ENCODE data around the gene LIX1. TPM values are rescaled to one million over a fixed set of nuclear protein-coding genes. Genes with fewer than 3 reads are reported as not detected.

Gene LIX1
- total RNA-seq, 1 donor from 2014 or later: not detected

DNA sequence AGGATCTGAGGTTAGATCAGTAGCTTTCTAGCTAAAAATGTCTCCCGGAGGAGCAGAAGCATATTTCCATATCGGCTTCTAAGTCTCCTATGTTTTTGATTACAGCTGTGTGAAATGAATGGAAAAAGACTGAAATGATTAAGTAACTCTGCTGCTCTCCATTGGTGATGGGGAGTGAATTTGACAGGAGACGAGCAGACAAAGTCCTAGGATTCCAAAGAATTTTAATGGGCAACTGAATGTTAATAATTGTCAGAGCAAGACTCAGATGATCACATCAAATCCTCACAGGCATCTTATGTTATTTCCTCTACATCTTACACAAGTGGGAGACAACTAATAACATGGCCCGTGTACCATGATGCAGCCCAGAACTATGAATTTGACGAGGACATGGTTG lies 66.8 kb downstream of the LIX1 start:
- H3K4me3 ChIP-seq: no peak overlapping the region
- DNase-seq: no peak
- intact Hi-C loops (cut with micrococcal nuclease): no loop called here

DNA sequence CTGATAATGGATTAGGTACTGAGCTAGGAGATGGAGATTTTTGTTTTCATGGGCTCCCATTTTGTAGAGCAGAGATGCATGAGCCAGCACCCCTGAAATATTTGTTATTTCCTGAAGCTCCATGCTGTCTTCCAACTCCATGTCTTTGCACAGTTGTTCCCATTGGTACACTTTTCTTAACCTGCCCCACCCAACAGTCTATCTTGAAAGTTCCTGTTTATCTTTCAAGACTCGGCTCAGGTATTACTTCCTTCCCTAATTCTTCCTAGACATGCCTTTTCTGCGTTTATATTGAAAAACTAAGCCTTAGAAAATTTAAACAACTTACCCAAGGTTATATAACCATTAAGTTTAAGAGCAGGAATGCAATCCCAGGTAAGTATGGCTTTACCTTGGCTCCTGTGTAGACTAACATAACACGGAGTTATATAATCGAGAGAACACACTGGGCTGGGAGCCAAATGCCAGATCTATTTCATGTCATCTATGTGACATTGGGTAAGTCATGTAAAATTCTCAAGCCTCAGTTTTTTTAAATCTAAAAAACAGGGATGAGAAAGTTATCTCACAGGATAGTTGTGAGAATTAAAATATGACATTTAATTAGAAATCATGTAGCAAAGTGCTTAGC lies 67.4 kb downstream of the LIX1 start:
- H3K36me3 ChIP-seq: no peaks in the 10 kb centered on the region
- H3K27me3 ChIP-seq (ENCODE audit: low read depth): no peaks in the 10 kb centered on the region
- H3K4me1 ChIP-seq: no peaks in the 10 kb centered on the region
- TF ChIP-seq, protein P1, sequence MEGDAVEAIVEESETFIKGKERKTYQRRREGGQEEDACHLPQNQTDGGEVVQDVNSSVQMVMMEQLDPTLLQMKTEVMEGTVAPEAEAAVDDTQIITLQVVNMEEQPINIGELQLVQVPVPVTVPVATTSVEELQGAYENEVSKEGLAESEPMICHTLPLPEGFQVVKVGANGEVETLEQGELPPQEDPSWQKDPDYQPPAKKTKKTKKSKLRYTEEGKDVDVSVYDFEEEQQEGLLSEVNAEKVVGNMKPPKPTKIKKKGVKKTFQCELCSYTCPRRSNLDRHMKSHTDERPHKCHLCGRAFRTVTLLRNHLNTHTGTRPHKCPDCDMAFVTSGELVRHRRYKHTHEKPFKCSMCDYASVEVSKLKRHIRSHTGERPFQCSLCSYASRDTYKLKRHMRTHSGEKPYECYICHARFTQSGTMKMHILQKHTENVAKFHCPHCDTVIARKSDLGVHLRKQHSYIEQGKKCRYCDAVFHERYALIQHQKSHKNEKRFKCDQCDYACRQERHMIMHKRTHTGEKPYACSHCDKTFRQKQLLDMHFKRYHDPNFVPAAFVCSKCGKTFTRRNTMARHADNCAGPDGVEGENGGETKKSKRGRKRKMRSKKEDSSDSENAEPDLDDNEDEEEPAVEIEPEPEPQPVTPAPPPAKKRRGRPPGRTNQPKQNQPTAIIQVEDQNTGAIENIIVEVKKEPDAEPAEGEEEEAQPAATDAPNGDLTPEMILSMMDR (IDR thresholded peaks at IDR 0.05; ENCODE audit: borderline replicate concordance): no peak
- H3K27ac ChIP-seq (replicated peaks): no peak overlapping the region
- no peak for DNase-seq
- no peak overlapping the region for H3K4me3 ChIP-seq
- intact Hi-C loops (cut with micrococcal nuclease): no loop called here
- H3K9me3 ChIP-seq (replicated peaks): no peaks in the 10 kb centered on the region

More for the DNA sequence above, 66.8 kb downstream of the LIX1 start:
- Histone ChIP-seq H3K4me1 (no peaks in the 10 kb centered on the region), H3K36me3 (no peaks in the 10 kb centered on the region), H3K9me3 (replicated peaks) (no peaks in the 10 kb centered on the region), H3K27me3 (ENCODE audit: low read depth) (no peaks in the 10 kb centered on the region), H3K27ac (replicated peaks) (no peak overlapping the region)
- TF ChIP-seq, protein P1 (IDR thresholded peaks at IDR 0.05; ENCODE audit: borderline replicate concordance): no peak

DNA sequence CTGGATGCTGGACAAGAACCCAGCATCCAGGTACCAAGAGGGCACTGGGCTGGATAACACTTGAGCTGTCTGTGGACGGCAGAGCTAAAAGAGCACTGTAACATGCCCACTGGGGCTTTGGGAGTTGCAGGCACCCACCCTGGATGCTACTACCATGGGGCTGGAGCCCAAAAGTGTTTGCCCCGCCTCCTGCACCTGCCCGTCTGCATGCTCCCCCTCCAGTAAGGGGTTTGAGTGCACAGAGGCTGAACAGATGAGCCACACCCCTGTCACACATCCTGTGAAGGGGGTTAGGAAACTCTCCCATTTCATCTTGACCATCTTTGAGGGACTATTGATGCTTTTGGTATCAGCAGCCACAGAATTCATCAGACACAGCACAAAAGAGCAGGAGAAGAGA lies 69.0 kb downstream of the LIX1 start:
- H3K4me1 ChIP-seq: no peaks in the 10 kb centered on the region
- no peak overlapping the region for H3K27ac ChIP-seq (replicated peaks)
- intact Hi-C loops (cut with micrococcal nuclease): no loop called here
- no peaks in the 10 kb centered on the region for H3K27me3 ChIP-seq (ENCODE audit: low read depth)
- DNase-seq: no peak
- TF ChIP-seq, protein P1 (IDR thresholded peaks at IDR 0.05; ENCODE audit: borderline replicate concordance): no peak
- H3K9me3 ChIP-seq (replicated peaks): no peaks in the 10 kb centered on the region
- no peak overlapping the region for H3K4me3 ChIP-seq
- H3K36me3 ChIP-seq: no peaks in the 10 kb centered on the region

DNA sequence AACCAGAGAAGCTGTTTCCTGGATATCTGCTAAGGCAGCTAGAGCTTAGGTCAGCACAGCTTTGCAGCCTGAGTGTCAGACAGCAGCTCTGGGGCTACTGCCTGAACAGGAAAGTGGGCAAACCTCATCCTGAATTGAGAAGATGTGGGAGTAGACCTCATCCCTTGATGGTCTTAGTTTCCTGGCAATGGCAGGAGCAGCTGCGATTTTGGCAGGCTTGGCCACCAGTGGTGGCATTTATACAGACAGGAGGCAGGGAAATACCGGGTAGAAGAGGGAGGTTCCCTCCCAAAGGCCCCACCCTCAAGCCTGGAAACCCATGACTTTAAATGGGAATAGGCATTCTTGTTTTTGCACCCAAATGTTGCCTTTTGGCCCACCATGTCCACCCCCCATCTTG lies 69.7 kb downstream of the LIX1 start:
- H3K4me1 ChIP-seq: no peaks in the 10 kb centered on the region
- DNase-seq: no peak
- TF ChIP-seq, protein P1 (IDR thresholded peaks at IDR 0.05; ENCODE audit: borderline replicate concordance): no peak
- H3K36me3 ChIP-seq: no peaks in the 10 kb centered on the region
- intact Hi-C loops (cut with micrococcal nuclease): no loop called here
- no peaks in the 10 kb centered on the region for H3K9me3 ChIP-seq (replicated peaks)
- no peak overlapping the region for H3K4me3 ChIP-seq
- no peak overlapping the region for H3K27ac ChIP-seq (replicated peaks)
- no peaks in the 10 kb centered on the region for H3K27me3 ChIP-seq (ENCODE audit: low read depth)

DNA sequence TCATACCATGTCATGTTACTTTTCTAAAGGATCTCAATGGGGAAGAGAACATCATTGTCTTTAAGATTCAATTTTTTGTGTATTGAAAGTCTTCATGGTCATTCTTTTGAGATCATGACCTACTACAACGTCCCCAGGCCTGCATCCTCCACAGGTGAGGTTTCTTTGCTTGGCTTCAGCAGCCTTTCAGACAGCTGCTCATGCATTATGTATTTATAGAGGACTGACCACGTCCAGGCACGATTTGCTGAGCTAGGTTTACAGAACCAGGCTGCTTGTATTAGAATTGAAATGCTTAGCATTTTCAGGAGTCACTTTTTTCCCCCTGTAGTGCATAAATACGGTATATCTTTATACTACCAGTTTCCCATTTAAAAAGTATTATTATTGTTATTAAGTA lies 70.4 kb downstream of the LIX1 start:
- Histone ChIP-seq H3K4me1 (peaks cover 4% of the 10 kb centered on the region), H3K9me3 (replicated peaks) (no peaks in the 10 kb centered on the region), H3K36me3 (no peaks in the 10 kb centered on the region), H3K4me3 (no peak overlapping the region), H3K27me3 (ENCODE audit: low read depth) (no peaks in the 10 kb centered on the region), H3K27ac (replicated peaks) (no peak overlapping the region)
- TF ChIP-seq, protein P1 (IDR thresholded peaks at IDR 0.05; ENCODE audit: borderline replicate concordance): no peak
- intact Hi-C loops (cut with micrococcal nuclease): no loop called here
- no peak for DNase-seq
